HG03571 (cell line): ENCODE data around the gene AGFG2.
"Not testable (repeated sequence)": the region's sequence is repeated elsewhere in the genome, so short reads cannot be mapped to it uniquely, and the experiment has no call there.

Source experiments
- ATAC-seq: cut with Tn5 transposase; IDR thresholded peaks from one replicate; pipeline ENCODE4 v1.9.1; 2021; ENCODE audit not compliant: unreplicated experiment

AGFG2 gene

GRCh38 chr7:100520138-100520537, 18.9 kb upstream of the AGFG2 start:
- no peak for ATAC-seq

- ATAC-seq = no peak
Measured at GRCh38 chr7:100521076-100521475, 17.9 kb upstream of the AGFG2 start.

- not testable (repeated sequence) for ATAC-seq
Measured at GRCh38 chr7:100521909-100522593, 17.0 kb upstream of the AGFG2 start.

- not testable (repeated sequence) for ATAC-seq
Measured at GRCh38 chr7:100523192-100523591, 15.8 kb upstream of the AGFG2 start.

- ATAC-seq = not testable (repeated sequence)
Measured at GRCh38 chr7:100528108-100528866, 10.7 kb upstream of the AGFG2 start.

- ATAC-seq = no peak
Measured at GRCh38 chr7:100532165-100533022, 6.6 kb upstream of the AGFG2 start.

GRCh38 chr7:100535982-100536381, 3.0 kb upstream of the AGFG2 start:
- ATAC-seq = not testable (repeated sequence)

- not testable (repeated sequence) for ATAC-seq
Measured at GRCh38 chr7:100536695-100537094, 2.3 kb upstream of the AGFG2 start.

GRCh38 chr7:100538348-100538653, 702 bp upstream of the AGFG2 start:
- peak; percentile 1 for ATAC-seq

GRCh38 chr7:100539436-100540006, 518 bp downstream of the AGFG2 start:
- ATAC-seq = no peak

- ATAC-seq = no peak
Measured at GRCh38 chr7:100540073-100540723, 1.2 kb downstream of the AGFG2 start.

GRCh38 chr7:100541309-100541708, 2.3 kb downstream of the AGFG2 start:
- ATAC-seq = not testable (repeated sequence)

GRCh38 chr7:100543586-100543985, 4.6 kb downstream of the AGFG2 start:
- no peak for ATAC-seq

GRCh38 chr7:100544386-100544785, 5.4 kb downstream of the AGFG2 start:
- no peak for ATAC-seq

GRCh38 chr7:100544967-100545359, 6.0 kb downstream of the AGFG2 start:
- ATAC-seq = no peak

- peak; percentile 60 for ATAC-seq
Measured at GRCh38 chr7:100545360-100546128, 6.5 kb downstream of the AGFG2 start.

GRCh38 chr7:100546129-100546925, 7.3 kb downstream of the AGFG2 start:
- ATAC-seq = no peak

- no peak for ATAC-seq
Measured at GRCh38 chr7:100546926-100547800, 8.2 kb downstream of the AGFG2 start.
